RWPE1 (cell line): ENCODE measurements around the gene CEP170.

Source experiments
- CTCF ChIA-PET: fragments of 350-600 bp; sonication (Branson Sonifier 250); formaldehyde crosslinking; extraction: SDS; loops from one replicate; lab custom pipeline; 2021; lab: Yijun Ruan, JAX
- POLR2A ChIA-PET: fragments of 400-600 bp; formaldehyde crosslinking; extraction: SDS; loops from one replicate; lab custom pipeline; 2020; ENCODE audit warnings: antibody characterized with exemption; ENCODE audit not compliant: low non-redundant PET; lab: Yijun Ruan, JAX
- DNase-seq: peaks from one replicate; pipeline ENCODE4 v3.0.0; 2012; ENCODE audit warnings: low spot score
- H3K27ac ChIP-seq: fragments of 450-650 bp; 2 replicates; pipeline ENCODE4 v1.5.1; 2017
- TF ChIP-seq, protein P1 (sequence below): fragments of 450-650 bp; conservative IDR thresholded peaks from 2 replicates; pipeline ENCODE4 v1.5.1; 2017; ENCODE audit warnings: low read depth, mild to moderate bottlenecking

CEP170 gene

DNA sequence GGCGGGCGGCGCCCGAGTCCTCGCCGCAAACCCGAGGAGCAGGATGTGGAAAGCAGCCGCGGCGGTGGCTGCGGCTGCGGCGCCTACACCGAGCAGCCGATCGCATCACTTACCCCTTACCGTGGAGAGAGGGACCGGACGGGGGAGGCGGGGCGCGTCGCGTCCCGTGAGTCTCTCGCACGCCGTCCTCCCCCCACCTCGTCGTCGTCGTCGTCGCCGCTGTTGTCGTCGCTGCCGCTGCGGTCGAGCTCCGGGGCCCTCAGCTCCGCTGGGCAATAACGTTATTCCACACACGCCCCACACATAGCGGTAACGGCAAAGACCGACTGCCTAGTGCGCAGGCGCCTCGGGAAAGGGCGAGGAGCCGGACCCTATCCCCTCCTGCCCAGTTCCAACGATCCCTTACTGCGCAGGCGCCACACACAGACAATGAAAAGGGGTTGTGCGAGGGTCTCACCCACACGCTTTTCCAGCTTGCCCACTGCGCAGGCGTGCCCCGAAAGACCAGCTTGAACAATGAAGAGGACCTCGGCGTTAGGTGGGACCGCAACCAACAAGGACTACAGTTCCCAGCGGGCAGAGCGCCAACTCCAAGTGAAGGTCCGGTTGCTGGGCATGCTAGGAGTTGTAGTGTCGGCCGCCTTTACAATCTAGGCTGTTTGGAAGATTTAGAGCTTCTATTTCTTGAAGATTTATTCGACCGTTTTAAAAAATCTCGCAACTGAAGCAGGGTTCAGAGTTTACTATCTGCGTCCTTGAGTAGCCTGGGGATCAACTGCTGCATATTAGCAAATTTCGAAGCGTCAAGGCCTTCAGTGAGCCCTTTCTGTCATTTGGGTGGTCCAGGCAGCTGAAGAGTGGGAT lies at the start of gene CEP170:
Gene CEP170 (minus strand): TSS at position 355 of the 864 bp plus-strand sequence. CDS start 30,001 bp downstream, outside the sequence.
- ChIA-PET POLR2A (no interaction called here), CTCF (interaction anchor here (0.6 kb wide), 1 partner anchor 10 kb away, joined by 3 read pairs; no protein-coding TSS in a partner anchor)
- TF ChIP-seq, protein P1, sequence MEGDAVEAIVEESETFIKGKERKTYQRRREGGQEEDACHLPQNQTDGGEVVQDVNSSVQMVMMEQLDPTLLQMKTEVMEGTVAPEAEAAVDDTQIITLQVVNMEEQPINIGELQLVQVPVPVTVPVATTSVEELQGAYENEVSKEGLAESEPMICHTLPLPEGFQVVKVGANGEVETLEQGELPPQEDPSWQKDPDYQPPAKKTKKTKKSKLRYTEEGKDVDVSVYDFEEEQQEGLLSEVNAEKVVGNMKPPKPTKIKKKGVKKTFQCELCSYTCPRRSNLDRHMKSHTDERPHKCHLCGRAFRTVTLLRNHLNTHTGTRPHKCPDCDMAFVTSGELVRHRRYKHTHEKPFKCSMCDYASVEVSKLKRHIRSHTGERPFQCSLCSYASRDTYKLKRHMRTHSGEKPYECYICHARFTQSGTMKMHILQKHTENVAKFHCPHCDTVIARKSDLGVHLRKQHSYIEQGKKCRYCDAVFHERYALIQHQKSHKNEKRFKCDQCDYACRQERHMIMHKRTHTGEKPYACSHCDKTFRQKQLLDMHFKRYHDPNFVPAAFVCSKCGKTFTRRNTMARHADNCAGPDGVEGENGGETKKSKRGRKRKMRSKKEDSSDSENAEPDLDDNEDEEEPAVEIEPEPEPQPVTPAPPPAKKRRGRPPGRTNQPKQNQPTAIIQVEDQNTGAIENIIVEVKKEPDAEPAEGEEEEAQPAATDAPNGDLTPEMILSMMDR = no peak
- peak; percentile 85 for DNase-seq
- H3K27ac ChIP-seq = peak within 1 kb of the TSS; percentile 98

DNA sequence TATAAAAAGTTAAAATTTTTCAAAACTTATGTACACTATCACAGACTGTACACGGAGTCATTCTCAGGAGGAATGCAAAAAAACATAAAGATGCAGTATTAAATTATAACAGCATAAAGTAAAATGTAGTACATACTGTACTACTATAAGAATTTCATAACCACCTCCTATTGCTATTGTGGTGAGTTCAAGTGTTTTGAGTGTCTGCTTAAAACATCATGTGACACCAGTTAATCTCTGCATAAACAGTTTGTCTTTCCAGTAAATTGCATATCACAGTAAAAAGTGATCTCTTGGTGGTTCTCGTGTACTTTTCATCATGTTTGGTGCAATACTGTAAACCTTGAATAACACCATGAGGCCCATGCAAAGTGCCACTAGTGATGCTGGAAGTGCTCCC lies 46.0 kb upstream of the CEP170 start:
- H3K27ac ChIP-seq = no peak overlapping the region
- CTCF ChIA-PET = no interaction called here
- TF ChIP-seq, protein P1 = no peak
- no peak for DNase-seq
- POLR2A ChIA-PET = no interaction called here

DNA sequence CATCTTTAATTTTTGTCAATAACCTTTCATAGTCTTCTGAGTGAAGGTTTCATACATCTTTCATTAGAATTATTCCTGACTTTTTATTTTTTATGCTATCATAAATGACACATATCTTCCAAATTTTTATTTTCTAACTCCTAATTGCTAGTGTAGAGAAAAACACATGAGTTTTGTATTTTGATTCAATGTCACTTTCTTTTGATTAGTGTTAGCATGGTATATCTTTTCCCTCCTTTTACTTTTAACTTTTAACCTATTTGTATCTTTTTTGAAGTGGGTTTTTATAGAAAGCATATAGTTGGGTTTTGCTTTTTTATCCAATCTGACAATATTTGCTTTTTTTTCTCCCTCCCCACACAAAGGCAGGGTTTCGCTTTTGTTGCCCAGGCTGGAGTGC lies 44.0 kb upstream of the CEP170 start:
- no peak for DNase-seq
- ChIA-PET POLR2A (no interaction called here), CTCF (no interaction called here)
- no peak overlapping the region for H3K27ac ChIP-seq
- TF ChIP-seq, protein P1 = no peak

DNA sequence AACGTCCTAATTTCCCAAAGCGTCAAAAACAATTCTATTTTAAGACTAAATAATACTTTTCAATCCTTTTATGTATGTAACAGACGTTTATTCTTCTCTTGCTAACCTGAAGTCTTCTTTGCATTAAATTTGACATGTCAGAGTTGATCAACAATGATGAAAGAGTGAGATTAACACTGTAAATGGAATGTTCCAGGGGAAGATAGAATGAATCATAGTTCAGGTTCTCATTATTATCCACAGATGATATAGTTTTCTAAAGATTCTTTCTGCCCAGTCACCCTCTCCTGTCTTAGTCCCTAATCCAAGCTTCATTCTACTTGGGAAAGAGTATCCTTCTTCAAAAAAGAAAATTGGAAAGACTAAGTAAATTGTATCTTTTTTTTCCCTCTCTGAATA lies 39.6 kb upstream of the CEP170 start:
- TF ChIP-seq, protein P1 = no peak
- DNase-seq = peak; percentile 81
- ChIA-PET CTCF (no interaction called here), POLR2A (no interaction called here)
- peak overlapping the region; percentile 68 for H3K27ac ChIP-seq

DNA sequence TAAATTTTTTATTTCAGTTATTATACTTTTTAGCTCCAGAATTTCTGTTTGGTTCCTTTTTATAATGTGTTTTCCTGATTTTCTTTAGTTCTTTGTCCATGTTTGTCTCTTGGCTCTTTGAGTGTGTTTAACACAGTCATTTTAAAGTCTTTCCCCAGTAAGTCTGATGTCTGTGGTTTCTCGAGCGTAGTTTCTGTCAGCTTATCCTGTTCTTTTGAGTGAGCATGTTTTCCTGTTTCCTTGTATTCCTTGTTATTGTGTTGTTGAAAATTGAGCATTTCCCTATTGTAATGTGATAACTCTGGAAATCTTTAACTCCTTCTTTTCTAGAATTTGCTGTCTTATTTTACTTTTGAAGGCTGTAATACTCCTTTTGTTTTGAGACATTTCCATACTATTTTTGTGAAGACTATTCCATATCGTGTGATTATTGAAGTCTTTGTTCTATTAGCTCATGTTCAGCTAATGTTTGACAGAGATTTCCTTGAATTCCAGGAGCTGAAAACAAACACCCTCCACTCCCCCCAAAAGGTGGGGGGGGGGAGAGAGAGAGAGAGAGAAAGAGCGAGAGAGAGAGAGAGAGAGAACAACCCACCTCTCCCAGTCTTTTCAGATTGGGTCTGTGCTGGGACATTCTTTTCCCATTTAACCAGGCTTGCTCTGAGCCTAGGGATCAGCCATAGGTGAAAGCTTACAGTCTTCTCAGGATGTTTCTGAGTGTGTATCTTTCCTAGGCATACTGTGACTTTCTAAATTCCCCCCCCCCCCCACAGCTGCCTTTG lies 39.1 kb upstream of the CEP170 start:
- H3K27ac ChIP-seq = no peak overlapping the region
- ChIA-PET CTCF (interaction anchor here (0.6 kb wide), 1 partner anchor 21 kb away, joined by 4 read pairs; no protein-coding TSS in a partner anchor), POLR2A (no interaction called here)
- DNase-seq = peak; percentile 2
- TF ChIP-seq, protein P1 = no peak

DNA sequence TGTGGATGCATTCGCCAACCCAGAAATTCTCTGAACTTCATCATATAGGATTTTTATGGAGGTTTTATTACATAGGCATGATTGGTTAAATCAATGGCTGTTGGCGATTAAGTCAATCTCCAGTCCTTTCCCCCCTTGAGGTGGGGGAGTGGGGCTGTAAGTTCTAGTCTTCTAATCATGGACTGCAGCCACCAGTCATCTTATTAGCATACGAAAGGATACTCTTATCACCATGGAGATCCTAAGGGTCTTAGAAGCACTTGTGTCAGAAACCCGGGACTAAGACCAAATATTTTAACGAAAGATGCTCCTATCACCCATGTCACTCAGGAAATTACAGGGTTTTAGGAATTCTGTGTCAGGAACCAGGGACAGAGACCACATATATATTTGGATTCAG lies 37.0 kb upstream of the CEP170 start:
- H3K27ac ChIP-seq = no peak overlapping the region
- POLR2A ChIA-PET = no interaction called here
- TF ChIP-seq, protein P1 = no peak
- no peak for DNase-seq
- CTCF ChIA-PET = no interaction called here
